HFFc6 (cell line): ENCODE results near the gene TP63. TPM values are rescaled to one million over a fixed set of nuclear protein-coding genes. Genes with fewer than 3 reads are reported as not detected.

Experiments used
- DNase-seq: peaks from one replicate; pipeline ENCODE4 v3.0.0-alpha.2; 2018
- H3K27ac Mint-ChIP-seq: 2 replicates; pipeline ENCODE4 v1.8.0; 2020; ENCODE audit warnings: mild to moderate bottlenecking, mixed read lengths
- H3K27me3 Mint-ChIP-seq: 2 replicates; pipeline ENCODE4 v1.8.0; 2021; ENCODE audit warnings: mild to moderate bottlenecking, moderate library complexity, mixed read lengths; ENCODE audit not compliant: insufficient read depth
- H3K36me3 Mint-ChIP-seq: 2 replicates; pipeline ENCODE4 v1.8.0; 2021; ENCODE audit warnings: low read depth, mixed read lengths
- H3K4me1 Mint-ChIP-seq: 2 replicates; pipeline ENCODE4 v1.8.0; 2020; ENCODE audit warnings: low read depth, mixed read lengths
- H3K4me3 Mint-ChIP-seq: 2 replicates; pipeline ENCODE4 v1.8.0; 2020; ENCODE audit warnings: mild to moderate bottlenecking, moderate library complexity, mixed read lengths
- H3K9me3 Mint-ChIP-seq: 2 replicates; pipeline ENCODE4 v1.8.0; 2020; ENCODE audit warnings: mild to moderate bottlenecking, mixed read lengths
- CTCF ChIP-seq: fragments of 200-600 bp; sonication (generic); IDR thresholded peaks from 2 replicates; pipeline ENCODE4 v1.5.0; 2021; ENCODE audit warnings: antibody characterized with exemption, mild to moderate bottlenecking
- total RNA-seq, 6 experiments: library from RNA; stranded (reverse); fragmentation: NEBNext Ultra II Directional; extraction: Animal tissue kit (Norgen Biotek cat#: 25700); gene quantifications; 2 replicates in 1 of 6; 3 replicates in 5 of 6; pipeline ENCODE4 v1.2.3, GENCODE V29; 2021

The TP63 gene
- total RNA-seq, 6 experiments from 2014 or later, result not detected

DNA sequence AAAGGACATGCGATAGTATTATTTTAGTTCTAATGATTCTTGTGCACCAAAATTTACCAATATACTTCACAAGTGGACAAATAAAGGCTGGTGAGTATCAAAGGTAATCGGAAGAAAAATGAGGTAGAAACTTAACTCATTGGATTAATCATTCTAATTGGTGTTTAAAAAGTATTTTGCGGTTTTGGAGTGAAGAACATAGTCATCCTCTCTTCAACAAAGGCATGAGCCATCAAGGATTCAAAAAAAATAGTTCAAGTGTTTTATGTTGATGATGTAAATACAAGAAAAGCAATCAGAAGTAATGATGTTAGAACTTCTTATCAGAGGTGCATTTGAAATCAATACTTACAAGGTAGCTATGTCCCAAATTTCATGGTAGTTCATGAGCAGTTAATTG is 268.0 kb downstream of the TP63 start:
- Mint-ChIP-seq H3K9me3 (no peaks in the 10 kb centered on the region), H3K4me1 (no peaks in the 10 kb centered on the region), H3K36me3 (no peaks in the 10 kb centered on the region), H3K27me3 (peaks cover 3% of the 10 kb centered on the region), H3K4me3 (no peak overlapping the region), H3K27ac (no peak overlapping the region)
- DNase-seq, result no peak
- no peak for TF ChIP-seq CTCF

- Mint-ChIP-seq H3K27me3 (no peaks in the 10 kb centered on the region; the same call in 1 of the 2 replicates), H3K9me3 (no peaks in the 10 kb centered on the region), H3K27ac (no peak overlapping the region), H3K4me1 (no peaks in the 10 kb centered on the region), H3K36me3 (no peaks in the 10 kb centered on the region), H3K4me3 (no peak overlapping the region)
- no peak for DNase-seq
- no peak for TF ChIP-seq CTCF
Measured at GRCh38 chr3:189900578-189900977, 269.4 kb downstream of the TP63 start.

- Mint-ChIP-seq H3K9me3 (no peaks in the 10 kb centered on the region), H3K4me3 (no peak overlapping the region), H3K27ac (no peak overlapping the region; the same call in 1 of the 2 replicates), H3K4me1 (no peaks in the 10 kb centered on the region), H3K36me3 (no peaks in the 10 kb centered on the region), H3K27me3 (no peaks in the 10 kb centered on the region; the same call in 1 of the 2 replicates)
- TF ChIP-seq CTCF, result no peak
- DNase-seq, result no peak
Measured at GRCh38 chr3:189901481-189901880, 270.3 kb downstream of the TP63 start.

- Mint-ChIP-seq H3K9me3 (no peaks in the 10 kb centered on the region), H3K4me1 (no peaks in the 10 kb centered on the region), H3K27me3 (no peaks in the 10 kb centered on the region; the same call in none of the 2 replicates), H3K4me3 (no peak overlapping the region), H3K36me3 (no peaks in the 10 kb centered on the region), H3K27ac (no peak overlapping the region)
- no peak for TF ChIP-seq CTCF
- DNase-seq, result no peak
Measured at GRCh38 chr3:189902230-189903186, 271.3 kb downstream of the TP63 start.

GRCh38 chr3:189903562-189904250 is 272.5 kb downstream of the TP63 start:
- no peak for DNase-seq
- Mint-ChIP-seq H3K27me3 (no peaks in the 10 kb centered on the region; the same call in none of the 2 replicates), H3K4me3 (no peak overlapping the region), H3K27ac (no peak overlapping the region), H3K4me1 (peaks cover 9% of the 10 kb centered on the region), H3K9me3 (no peaks in the 10 kb centered on the region), H3K36me3 (no peaks in the 10 kb centered on the region)
- no peak for TF ChIP-seq CTCF
